GM15510 (cell line): ENCODE data around the gene SMAD5.

ENCODE experiments used
- POLR2A ChIP-seq: IDR thresholded peaks from 3 replicates; pipeline ENCODE4 v1.6.1; 2011; ENCODE audit warnings: borderline replicate concordance; ENCODE audit not compliant: insufficient read length; ENCODE audit errors: extremely low read depth

SMAD5 gene

GRCh38 chr5:136193322-136193935, 60.8 kb downstream of the SMAD5 start:
- TF ChIP-seq POLR2A, result no peak

- TF ChIP-seq POLR2A, result no peak
These were observed 61.9 kb downstream of the SMAD5 start for GRCh38 chr5:136194576-136194975.

GRCh38 chr5:136195971-136196820, 63.6 kb downstream of the SMAD5 start:
- no peak for TF ChIP-seq POLR2A

DNA sequence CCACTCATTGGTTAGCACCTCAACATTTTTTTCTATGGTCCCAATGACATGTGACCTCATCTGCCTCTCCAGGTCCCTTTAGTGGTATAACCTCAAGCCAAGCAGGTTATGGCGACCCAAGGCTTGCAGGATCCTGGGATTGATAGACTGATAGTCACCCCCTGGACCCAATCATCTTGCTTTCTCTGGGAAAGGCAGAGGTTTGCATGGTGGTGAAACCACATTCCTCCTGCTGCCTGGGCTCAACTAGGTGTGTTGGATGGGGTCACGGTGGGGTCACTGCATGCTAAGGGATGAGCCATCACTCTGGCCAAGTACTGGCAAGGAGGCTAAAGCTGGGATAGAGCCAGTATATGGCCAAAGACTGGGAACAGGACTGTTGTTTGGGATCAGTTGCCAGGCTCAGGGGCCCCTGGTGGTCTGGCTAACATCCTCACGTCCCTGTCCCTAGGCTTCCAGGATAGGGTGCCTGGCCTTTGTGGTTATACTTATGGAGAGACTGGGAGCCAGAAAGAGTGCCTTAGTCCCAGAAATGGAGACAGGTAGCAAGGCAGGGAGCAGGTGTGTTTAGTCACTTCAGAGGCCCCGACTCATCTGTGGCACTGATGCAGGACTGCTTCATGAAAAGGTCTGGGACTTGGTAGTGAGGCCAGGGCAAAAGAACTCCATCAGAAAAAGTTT, 65.0 kb downstream of the SMAD5 start:
- TF ChIP-seq POLR2A, result no peak

- no peak for TF ChIP-seq POLR2A
These were observed 65.8 kb downstream of the SMAD5 start for GRCh38 chr5:136198453-136198852.

- TF ChIP-seq POLR2A, result no peak
These were observed 66.8 kb downstream of the SMAD5 start for GRCh38 chr5:136199408-136199807.

GRCh38 chr5:136200130-136200529, 67.5 kb downstream of the SMAD5 start:
- no peak for TF ChIP-seq POLR2A

- no peak for TF ChIP-seq POLR2A
These were observed 68.1 kb downstream of the SMAD5 start for GRCh38 chr5:136200761-136201160.

DNA sequence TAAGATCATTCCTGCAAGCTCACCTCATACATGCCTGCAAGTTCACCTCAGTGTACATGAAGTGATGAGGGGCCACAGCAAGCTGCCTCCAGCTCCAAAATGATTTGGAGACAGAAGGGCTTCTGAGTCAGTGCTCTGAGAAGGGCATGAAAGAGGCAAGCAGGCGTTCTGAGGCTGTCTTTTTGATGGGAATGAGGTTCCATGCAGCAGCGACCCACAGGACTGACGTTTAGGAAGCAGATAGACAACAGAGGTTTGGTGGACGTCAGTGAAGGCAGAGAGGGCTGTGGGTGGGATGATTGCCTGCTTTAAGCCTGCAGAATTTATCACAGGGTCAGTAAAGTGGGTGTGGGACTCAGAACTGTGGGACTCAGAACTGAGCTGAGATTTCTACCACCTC, 69.2 kb downstream of the SMAD5 start:
- TF ChIP-seq POLR2A, result no peak

DNA sequence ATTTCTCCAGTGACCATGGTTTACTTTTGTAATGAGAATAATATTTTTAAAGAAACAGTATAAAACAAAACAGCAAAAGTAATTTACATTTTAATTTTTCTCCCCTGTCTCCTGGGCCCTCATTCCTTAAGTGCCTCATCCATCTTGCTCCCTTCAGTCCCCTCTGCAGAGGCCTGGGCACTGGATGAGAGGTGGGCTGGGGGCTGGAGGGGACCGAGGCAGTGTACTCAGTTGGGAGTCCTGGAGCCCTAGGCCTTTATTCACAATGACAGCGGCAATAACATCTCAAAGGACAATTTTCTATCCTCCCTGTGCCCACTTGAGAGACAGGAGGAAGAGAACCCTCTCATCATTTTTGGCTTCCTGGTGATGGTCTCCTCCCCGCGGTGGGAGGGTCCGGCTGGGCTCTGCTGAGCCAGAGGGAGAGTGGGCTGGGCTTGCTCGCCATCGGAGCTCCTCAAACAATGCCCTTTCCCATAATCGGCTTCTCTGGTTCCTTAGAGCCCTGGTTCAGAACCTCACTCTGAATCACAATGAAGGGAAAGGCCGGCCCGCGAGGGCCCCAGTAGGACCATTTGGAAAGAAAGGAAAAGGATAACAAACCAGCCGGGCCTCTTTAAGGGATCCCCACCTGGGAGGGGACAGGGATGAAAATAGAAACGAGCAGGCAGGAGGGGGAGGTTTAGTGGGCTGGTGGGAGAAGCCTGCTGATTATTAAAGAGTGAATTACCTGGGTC, 70.0 kb downstream of the SMAD5 start:
- TF ChIP-seq POLR2A, result no peak

DNA sequence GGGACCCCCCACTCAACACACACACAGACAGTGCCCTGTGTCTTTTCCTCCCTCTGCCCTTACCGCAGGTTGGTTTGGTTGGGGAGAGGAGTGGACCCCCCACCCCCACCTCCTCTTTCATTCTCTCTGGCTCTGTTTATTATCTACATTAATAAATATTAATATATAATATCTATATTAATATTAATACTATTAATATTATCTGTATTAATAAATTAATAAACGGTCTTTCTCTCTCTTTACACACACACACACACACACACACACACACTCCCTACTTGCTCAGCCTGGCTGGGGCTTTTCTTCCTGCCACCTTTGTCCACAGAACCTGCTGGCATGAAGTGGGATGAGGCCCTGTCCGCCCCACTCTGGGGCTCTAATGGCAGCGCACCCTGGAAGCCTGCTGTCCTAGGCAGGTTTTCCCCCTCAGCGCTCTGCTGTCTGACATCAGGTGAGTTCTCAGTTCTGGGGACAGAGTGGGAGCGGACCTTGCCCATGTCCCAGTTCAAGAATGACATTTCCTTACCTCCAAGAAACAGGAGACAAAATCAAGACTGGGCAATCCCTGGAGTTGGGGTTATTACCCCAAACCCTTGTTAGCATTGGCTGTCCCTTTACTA, 70.8 kb downstream of the SMAD5 start:
- no peak for TF ChIP-seq POLR2A

GRCh38 chr5:136205061-136205702, 72.5 kb downstream of the SMAD5 start:
- no peak for TF ChIP-seq POLR2A

GRCh38 chr5:136205941-136206340, 73.3 kb downstream of the SMAD5 start:
- no peak for TF ChIP-seq POLR2A

GRCh38 chr5:136206361-136206760, 73.7 kb downstream of the SMAD5 start:
- TF ChIP-seq POLR2A, result no peak
